Smooth muscle cell (in vitro differentiated cells): ENCODE measurements around the gene EBPL. TPM values are rescaled to one million over a fixed set of nuclear protein-coding genes. Genes with fewer than 3 reads are reported as not detected.
A peak's percentile ranks its signal among the peaks of the same experiment; 100 is the strongest.

Experiments
- DNase-seq: peaks from one replicate; lab custom pipeline; 2025; ENCODE audit not compliant: unreplicated experiment; lab: John Stamatoyannopoulos, UW
- H2AFZ ChIP-seq: fragments of 200-600 bp; sonication (generic); 2 replicates; pipeline ENCODE4 v1.6.0; 2016; ENCODE audit warnings: antibody characterized with exemption, low read depth, mild to moderate bottlenecking
- H3F3A ChIP-seq: fragments of 200-600 bp; sonication (generic); 2 replicates; pipeline ENCODE4 v1.6.0; 2017; ENCODE audit warnings: antibody characterized with exemption, low read depth
- H3K27ac ChIP-seq: fragments of 200-600 bp; sonication (generic); 2 replicates; pipeline ENCODE4 v1.5.1; 2016; ENCODE audit warnings: low read depth, mild to moderate bottlenecking
- H3K27me3 ChIP-seq: fragments of 200-600 bp; sonication (generic); 2 replicates; pipeline ENCODE4 v1.6.1; 2016; ENCODE audit warnings: low read depth, mild to moderate bottlenecking
- H3K36me3 ChIP-seq: fragments of 200-600 bp; sonication (generic); 2 replicates; pipeline ENCODE4 v1.5.1; 2016; ENCODE audit warnings: low read depth
- H3K4me1 ChIP-seq: fragments of 200-600 bp; sonication (generic); 2 replicates; pipeline ENCODE4 v1.5.1; 2016; ENCODE audit warnings: low read depth
- H3K4me2 ChIP-seq: fragments of 200-600 bp; sonication (generic); 2 replicates; pipeline ENCODE4 v1.6.0; 2016; ENCODE audit warnings: mild to moderate bottlenecking
- H3K4me3 ChIP-seq: fragments of 200-600 bp; sonication (generic); 2 replicates; pipeline ENCODE4 v1.5.1; 2016; ENCODE audit warnings: mild to moderate bottlenecking
- H3K79me2 ChIP-seq: fragments of 200-600 bp; sonication (generic); 2 replicates; pipeline ENCODE4 v1.6.0; 2016; ENCODE audit warnings: low read depth, mild to moderate bottlenecking
- H3K9ac ChIP-seq: fragments of 200-600 bp; sonication (generic); 2 replicates; pipeline ENCODE4 v1.6.0; 2016; ENCODE audit warnings: low read depth
- H3K9me3 ChIP-seq: fragments of 200-600 bp; sonication (generic); replicated peaks from 2 replicates; pipeline ENCODE4 v1.5.1; 2016; ENCODE audit warnings: low read depth
- H4K20me1 ChIP-seq: fragments of 200-600 bp; sonication (generic); 2 replicates; pipeline ENCODE4 v1.6.0; 2016; ENCODE audit warnings: low read depth
- CTCF ChIP-seq: fragments of 200-600 bp; sonication (generic); IDR thresholded peaks from 2 replicates; pipeline ENCODE4 v1.5.1; 2017; ENCODE audit warnings: borderline replicate concordance, mild to moderate bottlenecking, antibody characterized with exemption; ENCODE audit not compliant: insufficient read depth, poor library complexity, severe bottlenecking
- WGBS: methylation state at CpG from one replicate; pipeline ENCODE4 v1.1.7; 2016; ENCODE audit warnings: low lambda C conversion rate; 5-methylcytosine and 5-hydroxymethylcytosine counted together
- polyA plus RNA-seq: library from polyadenylated mRNA; unstranded; fragments of >200 nt; fragmentation: Nextera tagmentation; extraction: Ambion mirVana; gene quantifications from 2 replicates; pipeline ENCODE4 v1.2.1, GENCODE V29; 2016
- total RNA-seq: library from RNA; depleted of rRNA; stranded (reverse); fragments of >200 nt; gene quantifications from 2 replicates; pipeline ENCODE4 v1.2.3, GENCODE V29; 2014

EBPL gene
- total and polyA plus RNA-seq, 2 experiments from 2014 or later: 86.5 to 108 TPM

GRCh38 chr13:49690133-49690994, 922 bp downstream of the EBPL start:
- Histone ChIP-seq H3K27ac (peak overlapping the region; percentile 14), H3K27me3 (no peaks in the 10 kb centered on the region), H2AFZ (peak overlapping the region; percentile 38), H3K4me1 (no peaks in the 10 kb centered on the region), H4K20me1 (no peaks in the 10 kb centered on the region), H3K4me3 (peak overlapping the region; percentile 60), H3K79me2 (peaks cover 41% of the 10 kb centered on the region), H3F3A (peaks cover 9% of the 10 kb centered on the region), H3K4me2 (peak overlapping the region; percentile 88), H3K36me3 (no peaks in the 10 kb centered on the region), H3K9ac (peak overlapping the region; percentile 9), H3K9me3 (no peaks in the 10 kb centered on the region)
- 10% methylated on average over 17 of the region's 17 CpGs for WGBS
- DNase-seq: no peak
- no peak for TF ChIP-seq CTCF

- Histone ChIP-seq H3K4me2 (no peak overlapping the region), H3K27me3 (no peaks in the 10 kb centered on the region), H4K20me1 (peaks cover 25% of the 10 kb centered on the region), H3K36me3 (no peaks in the 10 kb centered on the region), H3K4me1 (no peaks in the 10 kb centered on the region), H3F3A (peaks cover 9% of the 10 kb centered on the region), H3K9me3 (no peaks in the 10 kb centered on the region), H3K27ac (no peak overlapping the region), H3K4me3 (no peak overlapping the region), H2AFZ (no peak overlapping the region), H3K9ac (no peak overlapping the region), H3K79me2 (peaks cover 49% of the 10 kb centered on the region)
- no peak for DNase-seq
- WGBS: 92% methylated on average over 6 of the region's 6 CpGs
- no peak for TF ChIP-seq CTCF
Observed at GRCh38 chr13:49683489-49683888, 7.8 kb downstream of the EBPL start.

- WGBS: 44% methylated on average over 4 of the region's 4 CpGs
- H3K9ac ChIP-seq: peak overlapping the region; percentile 56
- no peak for DNase-seq
- H4K20me1 ChIP-seq: peaks cover 25% of the 10 kb centered on the region
- no peak overlapping the region for H3K4me3 ChIP-seq
- H3K4me1 ChIP-seq: no peaks in the 10 kb centered on the region
- peaks cover 9% of the 10 kb centered on the region for H3F3A ChIP-seq
- no peaks in the 10 kb centered on the region for H3K9me3 ChIP-seq
- H2AFZ ChIP-seq: no peak overlapping the region
- H3K27me3 ChIP-seq: no peaks in the 10 kb centered on the region
- peaks cover 41% of the 10 kb centered on the region for H3K79me2 ChIP-seq
- no peaks in the 10 kb centered on the region for H3K36me3 ChIP-seq
- peak overlapping the region; percentile 73 for H3K27ac ChIP-seq
- no peak for TF ChIP-seq CTCF
- H3K4me2 ChIP-seq: peak overlapping the region; percentile 62
Observed at GRCh38 chr13:49681842-49682435, 9.3 kb downstream of the EBPL start.
